HG03521 (cell line): ENCODE results near the gene MYO1E.

Source experiments
- ATAC-seq: cut with Tn5 transposase; IDR thresholded peaks from one replicate; pipeline ENCODE4 v1.9.1; 2021; ENCODE audit warnings: mild to moderate bottlenecking, moderate library complexity; ENCODE audit not compliant: unreplicated experiment

The MYO1E gene

DNA sequence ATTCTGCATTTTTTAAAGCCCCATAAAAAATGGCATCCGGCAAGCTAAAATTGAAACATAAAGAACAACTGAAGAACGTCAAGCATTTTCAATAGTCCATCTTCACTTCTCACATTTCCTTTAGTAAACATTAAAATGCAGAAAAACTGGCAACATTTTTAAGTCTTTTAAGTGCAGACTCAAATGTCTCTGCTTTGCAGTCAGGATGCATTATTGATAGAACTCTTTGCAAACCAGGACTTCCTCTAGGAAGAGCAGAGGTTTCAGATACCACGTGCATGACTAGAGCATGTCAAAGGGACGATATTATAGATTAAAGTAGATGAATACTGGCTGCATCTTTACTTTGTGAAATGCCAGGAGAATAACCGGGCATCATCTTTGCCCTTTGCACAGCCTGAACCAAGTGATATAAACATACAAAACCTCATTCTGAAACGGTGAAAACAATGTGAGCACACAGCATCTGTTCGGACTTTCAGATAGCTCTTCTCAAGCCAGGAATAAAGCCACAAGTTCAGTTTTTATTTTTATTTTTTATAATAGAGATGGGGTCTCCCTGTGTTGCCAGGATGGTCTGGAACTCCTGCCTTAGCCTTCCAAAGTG, 101.0 kb downstream of the MYO1E start:
- no peak for ATAC-seq

DNA sequence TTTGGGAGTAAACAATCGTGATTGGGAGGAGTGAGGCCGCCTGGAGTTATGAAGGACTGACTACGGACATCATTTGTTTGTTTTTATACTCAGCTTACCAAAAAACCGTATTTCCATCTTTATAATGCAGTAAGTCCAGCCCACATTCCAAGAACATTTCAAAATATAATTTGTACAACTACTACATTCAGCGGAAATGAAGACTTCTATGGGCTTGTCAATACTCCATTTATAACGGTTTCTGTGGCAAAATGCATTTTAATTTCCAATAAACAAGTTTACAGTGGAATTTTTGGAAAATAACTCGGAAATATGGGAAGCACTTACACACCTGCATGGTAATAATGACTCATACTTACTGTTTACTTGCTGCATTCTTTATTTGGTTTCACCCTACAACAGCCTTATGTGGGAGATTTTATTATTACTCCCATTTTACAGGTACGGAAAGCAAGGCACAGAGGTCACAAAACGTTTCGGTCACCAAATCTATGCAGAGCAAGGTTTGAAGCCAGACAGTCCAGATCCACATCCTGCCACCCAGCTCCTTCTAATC, 103.7 kb downstream of the MYO1E start:
- ATAC-seq = no peak

DNA sequence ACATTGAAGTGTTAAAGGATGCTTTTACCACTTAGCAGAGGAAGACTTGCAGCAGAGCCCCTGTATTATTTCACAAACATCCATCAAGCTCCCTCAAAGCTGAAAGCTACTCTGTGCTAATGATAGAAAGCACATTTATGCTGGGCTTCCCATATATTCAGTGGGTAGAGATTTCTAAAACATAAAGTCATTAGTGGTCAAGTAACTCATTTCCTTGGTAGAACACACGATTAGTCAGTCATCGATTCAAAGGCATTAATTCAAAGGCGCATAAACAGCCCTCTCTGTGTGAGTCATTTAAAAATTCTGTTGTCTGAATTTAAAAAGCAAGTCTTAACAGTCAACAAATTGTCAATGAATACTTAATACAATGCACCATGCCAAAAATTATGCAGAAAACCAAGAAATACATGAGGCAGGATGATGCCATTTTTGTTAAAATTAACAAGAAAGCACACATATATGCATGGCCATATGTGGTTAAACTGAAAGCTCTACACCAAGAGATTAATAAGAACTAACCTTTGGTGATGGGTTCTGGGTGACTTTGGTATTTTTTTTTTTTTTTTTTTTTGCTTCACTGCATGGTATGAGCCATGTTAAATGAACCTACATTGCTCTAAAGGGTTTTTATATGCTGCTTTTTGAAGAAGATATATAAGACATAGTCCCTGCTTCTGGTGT, 104.4 kb downstream of the MYO1E start:
- ATAC-seq = no peak

DNA sequence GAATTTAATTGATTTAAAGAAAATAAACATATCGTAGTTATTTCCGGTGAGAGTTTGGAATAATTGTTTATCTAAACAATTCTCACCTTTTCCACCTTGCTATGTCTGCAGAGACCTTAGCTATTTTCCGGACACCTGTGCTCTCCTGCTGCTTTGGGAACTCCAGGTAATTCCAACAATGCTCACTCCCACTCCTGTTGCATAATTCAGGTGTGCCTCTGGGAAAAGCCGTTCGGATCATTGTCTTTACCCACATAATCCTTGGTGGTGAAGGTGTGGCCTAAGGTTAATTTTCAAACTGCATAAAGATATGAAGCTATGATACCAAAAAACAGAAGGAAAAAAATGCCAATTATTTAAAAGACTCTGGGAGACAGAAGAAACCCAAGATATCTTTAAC, 106.6 kb downstream of the MYO1E start:
- ATAC-seq = no peak

DNA sequence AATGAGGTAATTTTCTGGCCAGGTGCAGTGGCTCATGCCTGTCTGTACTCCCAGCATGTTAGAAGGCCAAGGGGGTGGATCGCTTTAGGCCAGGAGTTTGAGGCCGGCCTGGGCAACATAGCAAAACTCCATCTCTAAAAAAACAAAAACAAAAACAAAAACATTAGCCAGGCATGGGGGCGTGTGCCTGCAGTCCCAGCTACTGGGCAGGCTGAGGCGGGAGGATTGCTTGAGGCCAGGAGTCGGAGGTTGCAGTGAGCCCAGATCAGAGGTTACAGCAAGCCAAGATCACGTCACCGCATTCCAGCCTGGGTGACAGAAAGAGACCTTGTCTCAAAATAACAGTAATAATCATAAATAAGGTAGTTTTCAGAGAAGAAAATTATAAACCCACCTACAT, 110.4 kb downstream of the MYO1E start:
- ATAC-seq = no peak

DNA sequence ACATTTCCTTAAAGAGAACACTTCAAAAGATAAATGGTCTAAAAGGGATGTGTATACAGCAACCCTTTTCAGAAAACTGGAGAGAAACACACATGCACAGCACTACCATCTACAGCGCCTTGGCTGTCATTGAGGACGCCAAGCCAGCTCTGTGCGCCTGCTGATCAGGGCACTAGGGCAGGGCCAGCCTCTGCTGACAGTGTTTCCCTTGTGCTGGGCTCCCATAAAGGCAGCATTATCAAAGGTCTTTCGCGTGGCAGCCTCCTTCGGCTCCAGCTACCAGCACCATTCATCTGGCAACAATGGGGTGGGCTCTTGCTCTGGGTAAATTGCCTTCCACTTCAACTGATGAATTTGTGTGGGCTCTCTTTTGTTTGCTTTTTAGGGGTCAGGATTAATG, 112.6 kb downstream of the MYO1E start:
- no peak for ATAC-seq

DNA sequence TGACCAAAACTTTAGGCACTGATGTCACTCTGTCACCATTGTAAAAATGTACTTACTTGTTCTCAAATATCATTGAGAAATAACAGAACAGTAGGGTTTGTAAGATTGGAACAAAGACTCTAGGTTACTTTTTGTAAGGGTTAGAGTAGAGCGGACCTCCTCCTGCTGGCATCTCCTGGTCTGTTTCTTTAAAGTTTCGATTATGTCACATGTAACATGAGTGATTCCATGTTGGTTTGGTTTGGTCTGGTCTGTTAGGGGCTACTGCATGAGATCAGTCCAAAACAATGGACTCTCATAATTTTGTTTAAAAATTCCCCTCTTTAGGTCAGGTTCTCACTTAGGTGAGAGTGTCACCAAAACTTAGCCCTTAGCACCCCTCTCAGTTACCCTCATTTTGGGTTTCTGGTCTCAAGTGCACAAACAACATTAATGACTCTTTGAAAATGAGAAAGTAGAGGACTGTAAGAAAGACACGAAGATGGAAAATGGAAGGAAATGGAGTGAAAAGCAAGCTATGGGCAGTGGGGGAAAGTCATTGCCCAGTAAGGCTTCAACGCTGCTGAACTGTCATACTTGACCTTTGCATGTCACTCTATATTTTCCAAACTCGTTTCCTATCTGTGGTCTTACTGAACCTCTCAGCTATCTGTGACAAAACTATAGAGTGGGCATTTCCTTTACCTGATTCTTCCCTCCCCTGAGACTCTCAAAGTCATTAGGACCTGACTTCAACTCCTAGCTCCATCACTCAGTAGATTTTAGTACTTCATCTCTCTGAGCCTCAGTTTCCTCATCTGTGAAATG, 113.3 kb downstream of the MYO1E start:
- no peak for ATAC-seq

DNA sequence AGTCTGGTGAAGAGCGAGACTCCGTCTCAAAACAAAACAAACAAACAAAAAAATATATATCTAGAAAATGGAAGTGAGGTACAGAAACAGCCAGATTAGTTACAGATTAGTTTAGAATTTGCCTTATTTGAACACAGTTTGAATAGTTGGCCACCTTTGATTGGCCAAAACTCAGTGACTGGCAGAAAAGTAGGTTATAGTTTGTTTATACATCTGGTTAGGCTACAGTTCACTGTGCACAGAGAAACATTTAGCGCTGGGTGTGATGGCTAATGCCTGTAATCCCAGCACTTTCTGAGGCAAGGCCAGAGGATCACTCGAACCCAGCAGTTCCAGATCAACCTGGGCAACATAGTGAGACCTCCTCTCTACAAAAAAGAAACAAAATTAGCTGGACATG, 114.4 kb downstream of the MYO1E start:
- no peak for ATAC-seq

DNA sequence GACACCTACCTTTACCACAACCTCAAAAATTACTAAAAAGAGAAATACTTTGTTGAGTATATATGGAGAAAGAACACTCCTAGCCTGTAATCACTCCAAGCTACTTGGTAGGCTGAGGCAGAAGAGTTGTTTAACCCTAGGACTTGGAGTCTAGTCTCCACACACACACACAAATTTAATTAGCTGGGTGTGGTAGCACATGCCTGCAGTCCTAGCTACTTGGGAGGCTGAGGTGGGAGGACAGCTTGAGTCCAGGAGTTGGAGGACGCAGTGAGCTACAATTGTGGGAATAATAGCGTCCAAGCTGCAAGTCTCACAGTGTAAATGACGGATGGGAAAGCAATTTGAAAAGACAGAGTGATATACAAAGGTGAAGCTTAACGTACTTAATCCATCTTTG, 115.5 kb downstream of the MYO1E start:
- no peak for ATAC-seq

DNA sequence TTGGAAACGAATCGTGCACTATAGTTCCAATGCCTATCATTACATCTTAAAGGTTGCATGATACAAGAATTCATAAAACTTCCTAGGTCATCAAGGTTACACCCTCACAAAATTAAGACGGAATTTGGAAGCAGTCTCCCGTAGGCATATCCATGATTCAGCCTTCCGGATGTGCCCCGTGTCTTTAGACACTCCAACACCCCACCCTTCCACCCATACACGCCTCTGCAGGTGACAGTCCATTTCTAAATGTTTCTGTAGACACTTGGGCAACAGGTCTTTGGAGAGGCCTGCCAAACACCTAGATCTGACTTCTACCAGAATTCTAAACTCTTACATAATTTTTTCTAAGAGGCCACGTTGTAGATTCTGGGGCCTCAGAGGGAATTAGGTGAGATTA, 116.2 kb downstream of the MYO1E start:
- no peak for ATAC-seq

DNA sequence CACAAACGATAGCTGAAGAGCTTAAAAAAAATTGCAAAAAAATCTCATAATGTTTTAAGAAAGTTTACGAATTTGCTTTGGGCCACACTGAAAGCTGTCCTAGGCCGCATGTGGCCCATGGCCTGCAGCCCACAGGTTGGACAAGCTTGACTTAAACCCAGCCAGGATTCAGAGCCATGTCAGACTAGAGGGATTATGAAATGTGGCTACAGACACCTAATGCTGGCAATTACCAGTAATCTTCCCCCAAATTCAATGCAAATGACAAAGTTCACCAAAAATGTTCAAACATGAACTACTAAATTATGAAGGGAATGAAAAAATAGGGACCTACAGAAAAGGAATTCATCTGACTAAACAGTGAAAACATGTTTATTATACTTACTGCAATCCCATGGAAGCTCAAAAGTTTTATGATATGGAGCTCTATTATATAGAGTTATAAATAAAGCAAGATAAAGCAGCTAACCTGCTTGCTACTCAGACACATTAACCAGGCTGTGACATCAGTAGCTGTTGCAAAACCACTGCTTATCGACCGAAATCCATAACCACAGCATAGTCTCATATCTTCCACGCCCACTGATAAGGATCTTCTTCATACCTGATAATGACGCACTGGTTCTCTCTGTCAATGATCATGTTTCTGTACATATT, 116.9 kb downstream of the MYO1E start:
- no peak for ATAC-seq

DNA sequence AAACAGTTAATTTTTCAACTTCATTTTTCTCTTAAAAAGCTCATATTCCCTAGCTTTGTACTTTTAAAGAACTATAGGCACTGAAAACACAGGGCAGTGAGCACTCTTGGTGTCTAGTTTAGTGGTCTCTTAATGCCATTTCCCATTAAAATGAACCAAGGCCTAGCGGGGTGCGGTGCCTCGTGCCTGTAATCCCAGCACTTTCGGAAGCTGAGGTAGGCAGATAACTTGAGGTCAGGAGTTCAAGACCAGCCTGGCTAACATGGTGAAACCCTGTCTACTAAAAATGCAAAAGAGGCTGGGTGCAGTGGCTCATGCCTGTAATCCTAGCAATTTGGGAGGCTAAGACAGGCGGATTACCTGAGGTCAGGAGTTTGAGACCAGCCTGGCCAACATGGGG, 120.5 kb downstream of the MYO1E start:
- no peak for ATAC-seq

DNA sequence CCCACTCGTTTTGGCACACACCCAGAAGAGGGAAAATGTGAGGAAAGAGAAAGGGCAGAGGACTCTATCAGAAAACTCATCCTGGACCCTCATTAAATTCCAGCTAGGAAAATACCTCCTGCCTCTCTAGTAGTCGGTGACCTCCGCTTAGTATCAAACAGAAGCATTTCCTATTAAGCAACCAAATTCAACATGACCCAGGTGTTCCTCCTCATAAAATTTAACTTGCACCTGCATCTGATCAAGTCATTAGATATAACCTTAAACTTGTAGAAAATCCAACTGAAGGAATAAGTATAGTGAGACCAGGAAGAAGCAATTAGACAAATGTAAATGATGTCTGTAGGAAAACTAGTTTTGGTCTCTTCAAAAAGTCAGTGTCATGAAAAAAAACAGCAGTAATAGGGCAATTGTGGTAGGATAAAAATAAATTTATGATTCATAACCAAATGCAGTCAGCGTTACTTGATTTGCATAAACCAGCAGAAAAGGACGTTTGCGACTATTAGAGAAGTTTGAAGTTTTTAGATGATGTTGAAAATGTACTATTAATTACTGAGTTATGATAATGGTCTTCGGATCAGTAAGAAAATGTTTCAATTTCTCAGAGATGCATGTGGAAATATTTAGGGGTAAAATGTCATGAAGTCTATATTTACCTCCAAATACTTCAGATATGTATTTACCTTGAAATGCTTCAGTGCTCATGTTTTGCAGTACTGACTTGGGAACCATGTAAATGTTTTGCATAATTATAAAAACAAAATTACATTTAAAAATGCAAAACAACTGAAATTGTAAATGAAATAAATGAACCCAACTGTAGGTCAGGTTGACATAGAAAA, 121.4 kb downstream of the MYO1E start:
- peak; percentile 50 for ATAC-seq

DNA sequence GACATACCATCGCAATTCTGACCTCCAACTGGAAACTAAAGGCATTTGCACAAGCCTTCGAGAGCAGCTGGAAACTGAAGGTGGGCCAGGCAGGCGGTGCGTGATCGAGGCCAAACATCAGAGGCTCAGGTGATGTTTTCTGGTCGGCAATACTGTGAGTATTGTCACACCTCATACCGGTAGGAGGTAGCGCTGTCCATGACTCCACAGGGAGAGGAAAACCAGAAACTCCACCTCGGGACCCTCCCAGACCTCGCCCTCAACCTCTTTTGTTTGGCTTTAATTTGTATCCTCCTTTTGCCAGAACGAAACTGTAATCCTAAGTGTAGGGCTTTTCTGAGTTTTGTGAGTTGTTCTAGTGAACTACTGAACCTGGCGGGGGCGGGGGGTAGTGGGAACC, 122.4 kb downstream of the MYO1E start:
- ATAC-seq = no peak

DNA sequence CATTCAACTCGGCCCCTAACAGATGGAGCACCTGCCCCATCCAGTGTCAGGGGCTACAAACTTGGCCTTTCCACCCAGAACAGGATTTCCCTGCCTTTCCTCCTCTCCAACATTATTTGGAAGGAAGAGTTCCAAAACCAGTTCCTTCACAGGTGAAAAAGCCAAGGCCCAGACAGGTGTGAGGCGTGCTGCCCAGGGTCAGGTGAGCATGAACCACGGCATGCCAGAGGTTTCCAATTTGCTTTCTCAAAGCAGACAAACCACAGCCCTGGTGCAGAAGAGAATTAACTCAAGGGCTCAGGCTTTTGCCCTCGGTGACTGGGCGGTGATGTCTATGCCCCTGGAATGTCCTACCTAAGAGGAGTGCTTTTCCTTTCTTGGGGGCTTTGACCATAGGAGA, 122.9 kb downstream of the MYO1E start:
- ATAC-seq = no peak

DNA sequence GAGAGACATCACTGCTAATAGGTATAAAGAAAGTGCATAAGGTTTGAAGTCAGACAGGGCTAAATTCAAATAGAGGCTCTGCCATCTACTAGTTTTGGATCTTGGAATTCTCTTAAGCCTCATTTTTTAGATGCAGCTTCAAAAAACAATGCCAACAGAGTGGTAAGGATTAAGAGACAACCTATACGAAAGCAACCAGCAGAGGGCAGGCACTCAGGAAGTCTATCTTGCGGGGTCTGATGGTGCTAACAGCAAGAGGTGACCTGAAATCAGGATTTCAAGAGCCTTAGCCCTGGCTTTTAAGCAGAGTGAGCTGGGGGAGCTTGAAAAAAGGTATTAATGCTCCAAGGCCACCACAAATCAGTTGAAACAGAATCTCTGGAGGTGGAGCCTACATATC, 125.3 kb downstream of the MYO1E start:
- no peak for ATAC-seq

DNA sequence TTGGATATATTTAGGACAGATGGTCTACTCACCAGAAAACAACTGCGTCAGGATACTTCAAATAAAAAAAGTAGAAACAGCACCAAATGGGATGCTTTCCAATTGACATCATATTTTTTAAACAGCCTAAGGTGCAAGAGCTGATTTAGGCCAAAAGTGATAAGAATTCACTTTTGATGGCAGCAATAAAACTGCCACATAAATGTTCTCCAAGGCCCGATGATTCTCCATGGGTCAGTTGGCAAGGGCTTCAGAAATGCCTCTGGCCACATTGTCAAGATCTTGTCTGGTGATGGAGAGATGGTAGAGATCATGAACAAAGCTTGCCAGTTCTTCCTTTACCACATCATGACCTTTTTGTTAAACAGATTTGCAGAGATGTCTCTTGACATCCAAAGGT, 127.1 kb downstream of the MYO1E start:
- no peak for ATAC-seq

DNA sequence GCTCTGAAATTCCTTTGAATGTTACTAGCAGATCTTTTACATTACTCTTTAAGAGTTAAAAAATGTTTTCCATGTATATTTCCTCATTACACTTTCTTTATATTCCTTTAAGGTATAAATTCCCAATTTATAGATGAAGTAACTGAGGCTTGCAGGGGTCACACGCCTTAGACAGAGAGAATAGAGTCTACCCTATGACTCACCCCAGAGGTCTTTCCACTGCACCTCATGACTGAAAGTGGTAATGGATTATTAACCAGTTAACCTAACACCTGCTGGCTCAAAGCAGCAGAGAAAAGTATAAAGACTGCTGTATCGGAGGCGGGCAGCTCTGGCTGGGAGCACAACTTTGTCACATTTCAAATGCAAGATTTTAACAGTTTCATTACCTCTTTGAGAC, 128.3 kb downstream of the MYO1E start:
- ATAC-seq = peak; percentile 85

DNA sequence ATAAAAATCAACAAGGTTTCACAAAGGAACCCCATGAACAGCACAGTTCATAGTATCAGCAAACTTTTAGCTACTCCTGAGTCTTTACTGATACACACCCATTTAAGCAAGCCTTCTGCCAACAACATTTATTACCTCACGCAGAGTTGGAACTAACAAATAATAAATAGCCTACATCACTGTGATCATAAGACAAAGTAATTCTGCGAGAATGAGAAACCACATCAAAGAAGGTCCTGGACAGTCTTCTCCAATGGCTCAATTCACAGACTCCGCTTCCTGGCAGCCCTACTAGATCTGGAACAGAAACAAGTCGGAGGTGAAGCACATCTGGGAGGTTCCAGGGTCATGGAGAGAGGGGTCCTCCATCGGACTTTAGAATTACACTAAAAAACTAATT, 129.0 kb downstream of the MYO1E start:
- ATAC-seq = no peak

DNA sequence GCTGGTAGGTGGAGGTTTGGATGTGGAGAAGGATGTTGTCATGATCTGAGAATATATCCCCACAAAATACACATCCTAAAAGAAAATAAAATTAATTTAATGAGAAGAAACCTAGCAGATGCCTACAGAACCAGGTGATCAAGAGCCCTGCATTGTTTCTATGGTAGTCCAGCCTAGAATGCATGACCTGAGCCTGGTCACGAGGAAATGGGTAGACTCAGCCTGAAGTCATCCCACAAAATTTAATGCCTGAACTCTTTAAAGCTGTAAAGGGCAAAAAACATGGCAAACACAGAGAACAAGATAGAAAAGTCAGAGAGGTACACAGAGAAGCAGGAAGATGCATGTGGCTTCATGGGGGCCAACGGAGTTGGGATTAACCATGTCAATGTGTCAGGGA, 130.0 kb downstream of the MYO1E start:
- ATAC-seq = no peak

DNA sequence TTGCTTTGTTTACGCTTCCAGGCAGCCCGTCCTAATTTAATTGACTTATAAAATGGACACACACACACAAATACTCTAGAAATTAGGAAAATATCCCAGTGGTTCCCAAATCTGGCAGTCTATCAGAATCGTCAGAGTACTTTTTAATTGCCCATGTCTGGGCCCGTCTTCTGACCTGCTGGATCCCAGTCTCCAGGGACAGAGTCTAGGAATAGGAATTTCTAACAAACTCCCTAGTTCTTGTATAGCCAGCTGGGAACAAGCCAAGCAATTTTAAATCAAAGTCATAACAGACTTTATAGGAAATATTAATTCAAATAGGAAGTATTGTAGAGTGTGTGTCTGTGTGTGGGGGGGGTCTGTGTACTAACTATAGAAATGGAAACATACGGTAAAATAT, 132.6 kb downstream of the MYO1E start:
- ATAC-seq = no peak
